HCT116 (cell line): ENCODE results near the gene GPR37L1. TPM values are rescaled to one million over a fixed set of nuclear protein-coding genes. Genes with fewer than 3 reads are reported as not detected.

Source experiments
- ATAC-seq: fragments of 200-7000 bp; cut with Tn5 transposase; 2 replicates; pipeline ENCODE4 v1.9.1; 2020; ENCODE audit warnings: mild to moderate bottlenecking, moderate library complexity
- BruUV-seq: library from RNA; stranded (reverse); fragments of 400-500 nt; replicated peaks from 2 replicates; lab custom pipeline; 2021; lab: Mats Ljungman, UMichigan
- CTCF ChIA-PET: fragments of 300-600 bp; sonication (Branson Sonifier 250); formaldehyde crosslinking; loops from one replicate; lab custom pipeline; 2021; ENCODE audit warnings: antibody characterized with exemption; lab: Charles Lee
- POLR2A ChIA-PET: fragments of 300-600, 350-600 bp; sonication (Branson Sonifier 250); formaldehyde crosslinking; loops from one replicate; lab custom pipeline; 2021; ENCODE audit warnings: antibody characterized with exemption; lab: Charles Lee
- RAD21 ChIA-PET, 2 experiments: fragments of 300-600 bp; sonication (Branson Sonifier 250); formaldehyde crosslinking; loops; one replicate each; lab custom pipeline; 2023; ENCODE audit warnings: low total read pairs in 2 of 2; ENCODE audit not compliant: uncharacterized antibody in 2 of 2, unreplicated experiment in 2 of 2, low non-redundant PET in 1 of 2; lab: Charles Lee
- DNase-seq: peaks from one replicate; pipeline ENCODE4 v3.0.0-alpha.2; 2010; ENCODE audit warnings: low read depth, low spot score
- H2AFZ ChIP-seq: fragments of 200-600 bp; shearing (Covaris generic), sonication (generic); 2 replicates; pipeline ENCODE4 v1.6.1; 2017; ENCODE audit warnings: low read depth, mixed run types, mixed read lengths, antibody characterized with exemption, low read length; ENCODE audit not compliant: poor library complexity, severe bottlenecking
- H3K27ac ChIP-seq: 2 replicates; pipeline ENCODE4 v1.5.1; 2012; ENCODE audit warnings: low read depth, low read length
- H3K27me3 ChIP-seq: fragments of 200-600 bp; sonication (generic); 2 replicates; pipeline ENCODE4 v1.6.1; 2016; ENCODE audit warnings: mixed run types, low read length, mixed read lengths; ENCODE audit not compliant: insufficient read depth
- H3K36me3 ChIP-seq, 2 experiments: fragments of 200-500 bp in 1 of 2; fragments of 200-600 bp in 1 of 2; sonication (Bioruptor generic) in 1 of 2; sonication (generic) in 1 of 2; 2 replicates each; pipeline versions ENCODE4 v1.5.1 to v1.6.1; 2014 to 2016; ENCODE audit warnings: low read length in 2 of 2, inconsistent platforms in 1 of 2, mixed read lengths in 1 of 2, mixed run types in 1 of 2; ENCODE audit not compliant: insufficient read depth in 2 of 2, control insufficient read depth in 1 of 2
- H3K4me1 ChIP-seq, 2 experiments: fragments of 200-600 bp in 1 of 2; sonication (generic) in 1 of 2; 2 replicates each; pipeline versions ENCODE4 v1.5.1 to v1.6.1; 2012 to 2017; ENCODE audit warnings: low read length in 2 of 2, inconsistent platforms in 1 of 2, mild to moderate bottlenecking in 1 of 2, mixed read lengths in 1 of 2, mixed run types in 1 of 2, moderate library complexity in 1 of 2; ENCODE audit not compliant: insufficient read depth in 2 of 2, control insufficient read depth in 1 of 2
- H3K4me2 ChIP-seq: fragments of 200-600 bp; sonication (generic); 2 replicates; pipeline ENCODE4 v1.6.1; 2017; ENCODE audit warnings: mixed run types, low read length, mixed read lengths
- H3K4me3 ChIP-seq, 2 experiments: fragments of 200-600 bp in 1 of 2; sonication (generic) in 1 of 2; replicated peaks in 1 of 2; 2 replicates each; pipeline ENCODE4 v1.5.1; 2011 to 2016; ENCODE audit warnings: low read length in 2 of 2, control low read depth in 1 of 2, low read depth in 1 of 2, mild to moderate bottlenecking in 1 of 2, mixed read lengths in 1 of 2, mixed run types in 1 of 2
- H3K79me2 ChIP-seq: fragments of 200-600 bp; sonication (generic); 2 replicates; pipeline ENCODE4 v1.6.1; 2017; ENCODE audit warnings: mild to moderate bottlenecking, mixed run types, low read length, moderate library complexity, mixed read lengths; ENCODE audit not compliant: insufficient read depth
- H3K9ac ChIP-seq: fragments of 200-600 bp; sonication (generic); 2 replicates; pipeline ENCODE4 v1.6.1; 2016; ENCODE audit warnings: low read length, mixed read lengths
- H3K9me2 ChIP-seq: fragments of 200-600 bp; sonication (generic), shearing (Covaris generic); 2 replicates; pipeline ENCODE4 v1.6.1; 2017; ENCODE audit warnings: mixed run types, mild to moderate bottlenecking, moderate library complexity; ENCODE audit not compliant: insufficient read depth
- H3K9me3 ChIP-seq, 2 experiments: fragments of 200-500 bp in 1 of 2; fragments of 200-600 bp in 1 of 2; sonication (Bioruptor generic) in 1 of 2; sonication (generic) in 1 of 2; 2 replicates each; pipeline ENCODE4 v1.6.1; 2014 to 2017; ENCODE audit warnings: low read length in 2 of 2, mixed read lengths in 2 of 2, inconsistent platforms in 1 of 2, low read depth in 1 of 2, mild to moderate bottlenecking in 1 of 2, mixed run types in 1 of 2, moderate library complexity in 1 of 2; ENCODE audit not compliant: control insufficient read depth in 1 of 2, insufficient read depth in 1 of 2
- H4K20me1 ChIP-seq: fragments of 200-600 bp; sonication (generic), shearing (Covaris generic); 2 replicates; pipeline ENCODE4 v1.6.1; 2017; ENCODE audit warnings: mixed run types, mild to moderate bottlenecking, moderate library complexity; ENCODE audit not compliant: insufficient read depth
- CEBPB ChIP-seq: IDR thresholded peaks from 2 replicates; pipeline ENCODE4 v1.6.1; 2012; ENCODE audit warnings: low read depth
- EZH2 ChIP-seq: fragments of 200-600 bp; sonication (generic); IDR thresholded peaks from 2 replicates; pipeline ENCODE4 v1.6.1; 2017; ENCODE audit warnings: antibody characterized with exemption, mixed run types
- EZH2phosphoT487 ChIP-seq: fragments of 200-600 bp; IDR thresholded peaks from 2 replicates; pipeline ENCODE4 v1.6.1; 2018; ENCODE audit warnings: antibody characterized with exemption, borderline replicate concordance
- FOSL1 ChIP-seq: IDR thresholded peaks from 2 replicates; pipeline ENCODE4 v1.6.1; 2012; ENCODE audit warnings: low read depth
- ZBTB33 ChIP-seq: IDR thresholded peaks from 2 replicates; pipeline ENCODE4 v1.6.1; 2011; ENCODE audit warnings: mild to moderate bottlenecking, low read length, moderate library complexity; ENCODE audit not compliant: insufficient replicate concordance; ENCODE audit errors: extremely low read depth
- intact Hi-C: fragments of 100-400 bp; cut with micrococcal nuclease; formaldehyde crosslinking; loops from 2 replicates; pipeline ENCODE4 v1.10.0; 2022
- total RNA-seq: library from RNA; stranded (reverse); gene quantifications from one replicate; pipeline ENCODE4 v1.2.1, GENCODE V29; 2021; ENCODE audit not compliant: unreplicated experiment
- TF ChIP-seq, protein P1 (sequence below), 3 experiments: fragments of 200-600 bp in 1 of 3; sonication (generic) in 1 of 3; IDR thresholded peaks in 2 of 3; conservative IDR thresholded peaks in 1 of 3; 2 replicates each; pipeline ENCODE4 v1.5.1; 2012 to 2017; ENCODE audit warnings: low read depth in 2 of 3, low read length in 2 of 3, antibody characterized with exemption in 1 of 3, borderline replicate concordance in 1 of 3, control low read depth in 1 of 3, mild to moderate bottlenecking in 1 of 3, mixed read lengths in 1 of 3, mixed run types in 1 of 3, moderate library complexity in 1 of 3; ENCODE audit not compliant: insufficient read depth in 1 of 3
- TF ChIP-seq, protein P2 (sequence below): IDR thresholded peaks from 2 replicates; pipeline ENCODE4 v1.6.1; 2012; ENCODE audit warnings: low read depth

GPR37L1 gene
- total RNA-seq, 1 experiment from 2014 or later = 0.10 TPM

DNA sequence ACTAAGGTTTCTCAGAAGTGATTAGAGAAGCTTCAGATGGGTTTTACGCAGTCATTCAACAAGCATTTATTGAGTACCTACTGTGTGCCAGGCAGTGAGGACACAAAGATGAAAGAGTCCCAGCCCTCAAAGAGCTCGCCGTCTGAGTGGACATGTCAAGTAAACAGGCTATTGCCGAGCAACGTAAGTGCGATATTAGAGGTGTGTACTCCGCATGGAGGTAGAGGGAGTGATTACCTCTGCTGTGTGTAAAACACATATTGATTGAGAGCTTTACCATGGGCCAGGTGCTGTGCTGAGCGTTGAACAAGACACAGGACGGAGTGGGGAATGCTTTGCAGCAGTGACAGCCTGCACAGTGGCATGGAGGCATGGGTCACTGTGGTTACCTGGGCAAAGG lies 49.5 kb upstream of the GPR37L1 start:
- CTCF ChIA-PET = interaction anchor here (0.9 kb wide), 1 partner anchor 55 kb away, joined by 3 read pairs; no protein-coding TSS in a partner anchor
- POLR2A ChIA-PET = interaction anchor here (1.4 kb wide), 1 partner anchor 63 kb away, joined by 4 read pairs; the partner anchor contains the start of gene ELF3

More for the DNA sequence above, 49.5 kb upstream of the GPR37L1 start:
- H3K9me2 ChIP-seq = no peaks in the 10 kb centered on the region
- RAD21 ChIA-PET = no interaction called here
- no peak overlapping the region for H3K4me3 ChIP-seq
- H4K20me1 ChIP-seq = no peaks in the 10 kb centered on the region
- ATAC-seq (no peak), DNase-seq (no peak)
- H3K36me3 ChIP-seq = no peaks in the 10 kb centered on the region
- H3K79me2 ChIP-seq = no peaks in the 10 kb centered on the region
- no peak overlapping the region for H3K4me2 ChIP-seq
- no peaks in the 10 kb centered on the region for H3K27me3 ChIP-seq
- H3K9ac ChIP-seq = no peak overlapping the region
- no TSS peak for BruUV-seq
- H3K4me1 ChIP-seq = peaks cover 28 to 36% of the 10 kb centered on the region in 2 experiments
- no peak overlapping the region for H3K27ac ChIP-seq
- H3K9me3 ChIP-seq = no peaks in the 10 kb centered on the region
- TF ChIP-seq, protein P1, sequence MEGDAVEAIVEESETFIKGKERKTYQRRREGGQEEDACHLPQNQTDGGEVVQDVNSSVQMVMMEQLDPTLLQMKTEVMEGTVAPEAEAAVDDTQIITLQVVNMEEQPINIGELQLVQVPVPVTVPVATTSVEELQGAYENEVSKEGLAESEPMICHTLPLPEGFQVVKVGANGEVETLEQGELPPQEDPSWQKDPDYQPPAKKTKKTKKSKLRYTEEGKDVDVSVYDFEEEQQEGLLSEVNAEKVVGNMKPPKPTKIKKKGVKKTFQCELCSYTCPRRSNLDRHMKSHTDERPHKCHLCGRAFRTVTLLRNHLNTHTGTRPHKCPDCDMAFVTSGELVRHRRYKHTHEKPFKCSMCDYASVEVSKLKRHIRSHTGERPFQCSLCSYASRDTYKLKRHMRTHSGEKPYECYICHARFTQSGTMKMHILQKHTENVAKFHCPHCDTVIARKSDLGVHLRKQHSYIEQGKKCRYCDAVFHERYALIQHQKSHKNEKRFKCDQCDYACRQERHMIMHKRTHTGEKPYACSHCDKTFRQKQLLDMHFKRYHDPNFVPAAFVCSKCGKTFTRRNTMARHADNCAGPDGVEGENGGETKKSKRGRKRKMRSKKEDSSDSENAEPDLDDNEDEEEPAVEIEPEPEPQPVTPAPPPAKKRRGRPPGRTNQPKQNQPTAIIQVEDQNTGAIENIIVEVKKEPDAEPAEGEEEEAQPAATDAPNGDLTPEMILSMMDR (IDR thresholded peaks at IDR 0.05 in 2 of 3, conservative IDR thresholded peaks at IDR 0.05 in 1 of 3; ENCODE audit: borderline replicate concordance in 1 of 3, insufficient read depth in 1 of 3, low read depth in 2 of 3, low read length in 2 of 3) = no peak
- TF ChIP-seq ZBTB33 (no peak), FOSL1 (no peak), EZH2phosphoT487 (no peak), CEBPB (no peak), EZH2 (no peak)
- TF ChIP-seq, protein P2, sequence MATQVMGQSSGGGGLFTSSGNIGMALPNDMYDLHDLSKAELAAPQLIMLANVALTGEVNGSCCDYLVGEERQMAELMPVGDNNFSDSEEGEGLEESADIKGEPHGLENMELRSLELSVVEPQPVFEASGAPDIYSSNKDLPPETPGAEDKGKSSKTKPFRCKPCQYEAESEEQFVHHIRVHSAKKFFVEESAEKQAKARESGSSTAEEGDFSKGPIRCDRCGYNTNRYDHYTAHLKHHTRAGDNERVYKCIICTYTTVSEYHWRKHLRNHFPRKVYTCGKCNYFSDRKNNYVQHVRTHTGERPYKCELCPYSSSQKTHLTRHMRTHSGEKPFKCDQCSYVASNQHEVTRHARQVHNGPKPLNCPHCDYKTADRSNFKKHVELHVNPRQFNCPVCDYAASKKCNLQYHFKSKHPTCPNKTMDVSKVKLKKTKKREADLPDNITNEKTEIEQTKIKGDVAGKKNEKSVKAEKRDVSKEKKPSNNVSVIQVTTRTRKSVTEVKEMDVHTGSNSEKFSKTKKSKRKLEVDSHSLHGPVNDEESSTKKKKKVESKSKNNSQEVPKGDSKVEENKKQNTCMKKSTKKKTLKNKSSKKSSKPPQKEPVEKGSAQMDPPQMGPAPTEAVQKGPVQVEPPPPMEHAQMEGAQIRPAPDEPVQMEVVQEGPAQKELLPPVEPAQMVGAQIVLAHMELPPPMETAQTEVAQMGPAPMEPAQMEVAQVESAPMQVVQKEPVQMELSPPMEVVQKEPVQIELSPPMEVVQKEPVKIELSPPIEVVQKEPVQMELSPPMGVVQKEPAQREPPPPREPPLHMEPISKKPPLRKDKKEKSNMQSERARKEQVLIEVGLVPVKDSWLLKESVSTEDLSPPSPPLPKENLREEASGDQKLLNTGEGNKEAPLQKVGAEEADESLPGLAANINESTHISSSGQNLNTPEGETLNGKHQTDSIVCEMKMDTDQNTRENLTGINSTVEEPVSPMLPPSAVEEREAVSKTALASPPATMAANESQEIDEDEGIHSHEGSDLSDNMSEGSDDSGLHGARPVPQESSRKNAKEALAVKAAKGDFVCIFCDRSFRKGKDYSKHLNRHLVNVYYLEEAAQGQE = no peak
- intact Hi-C loops = no loop called here
- no peak overlapping the region for H2AFZ ChIP-seq
